Amygdala (tissue), 56 donors: ENCODE results near the gene GGACT.

Experiments
- DNase-seq, 56 donors: peaks; one replicate each; lab custom pipeline; 2025; lab: John Stamatoyannopoulos, UW

GGACT gene

DNA sequence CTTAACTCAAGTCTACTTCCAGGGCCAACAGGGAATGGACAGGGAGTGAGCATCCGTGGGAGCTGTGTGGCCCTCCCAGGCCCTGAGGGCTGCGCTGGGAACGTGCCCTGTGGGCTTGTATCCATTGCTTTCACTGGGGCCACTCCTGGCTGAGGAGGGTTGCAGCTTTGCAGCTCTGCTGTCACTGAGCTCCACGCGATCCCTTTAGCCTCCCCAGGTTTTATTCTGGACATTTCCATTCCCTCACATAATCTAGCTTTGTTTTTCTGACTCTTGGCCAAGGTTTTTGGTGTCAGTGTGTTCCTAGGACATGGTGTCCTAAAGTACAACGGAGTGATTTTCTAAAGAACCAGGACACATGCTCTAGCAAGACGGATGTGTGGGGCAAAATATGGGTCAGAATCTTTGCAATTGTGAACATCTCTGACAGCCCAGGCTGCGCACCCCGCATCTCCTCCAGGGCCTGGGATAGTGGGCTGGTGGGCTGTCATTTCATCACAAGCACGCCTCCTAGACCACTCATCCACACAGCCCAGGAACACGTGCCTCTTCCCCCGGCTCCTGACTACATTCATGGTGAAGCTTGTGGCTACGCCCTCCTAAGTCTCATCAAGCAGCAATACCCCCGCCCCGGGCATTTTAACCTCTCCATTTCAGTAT is 28.0 kb downstream of the GGACT start:
- peak in 20 of 56 donors; percentile 4 to 58 (median 19) for DNase-seq

DNA sequence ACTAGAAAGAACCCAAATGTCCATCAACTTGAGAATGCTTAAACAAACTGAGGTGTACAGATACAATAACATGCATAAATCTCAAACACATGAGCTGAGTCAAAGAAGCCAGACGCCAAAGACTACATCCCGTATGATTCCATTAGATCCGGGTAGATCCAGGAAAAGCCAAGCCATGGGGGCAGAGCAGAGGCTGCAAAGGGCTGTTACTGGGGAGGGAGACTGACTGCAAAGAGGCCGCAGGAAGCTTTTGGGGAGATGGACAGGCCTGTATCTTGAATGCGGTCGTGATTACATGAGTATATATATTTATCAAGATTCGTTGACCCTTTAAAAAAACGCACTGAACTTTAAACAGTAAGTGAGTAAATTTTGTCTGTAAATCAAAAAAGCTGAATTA is 28.7 kb downstream of the GGACT start:
- DNase-seq, result no peak

DNA sequence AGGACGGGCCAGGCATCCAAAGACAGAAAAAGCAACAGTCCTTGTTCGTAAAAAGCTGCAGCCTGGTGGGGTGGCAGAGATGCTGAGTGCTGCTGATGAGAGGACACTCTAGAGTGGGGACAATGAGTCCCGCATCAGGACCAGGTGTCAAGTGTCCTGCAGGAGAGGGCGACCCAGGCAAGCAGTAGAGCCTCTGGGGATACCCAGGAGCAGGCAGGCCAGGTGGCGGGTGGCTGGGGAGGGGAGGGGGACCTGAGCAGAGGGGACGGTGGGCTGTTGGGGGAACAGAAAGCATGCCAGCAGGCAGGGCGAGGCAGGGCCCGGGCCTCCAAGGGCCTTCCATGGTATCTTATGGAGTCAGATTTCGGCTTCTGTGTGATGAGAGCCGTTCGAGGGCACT is 35.8 kb downstream of the GGACT start:
- DNase-seq, result no peak

DNA sequence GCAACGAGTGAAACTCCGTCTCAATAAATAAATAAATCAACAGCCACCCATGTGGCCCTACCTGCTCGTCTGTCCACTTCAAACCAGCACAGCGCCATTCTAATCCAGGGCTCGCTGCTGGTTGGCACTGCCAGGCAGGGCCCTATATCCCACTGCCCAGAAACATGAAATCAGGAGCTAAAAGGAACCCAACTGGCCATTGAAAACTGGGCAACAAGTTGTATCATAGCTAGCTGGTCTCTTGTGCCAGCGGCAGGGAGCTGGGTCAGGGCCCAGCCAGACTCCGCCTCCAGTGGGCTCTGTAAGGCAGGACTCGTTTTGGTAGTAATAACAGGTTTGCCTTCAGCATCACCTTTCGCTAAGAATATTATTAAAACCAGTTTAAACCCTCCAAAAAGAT is 39.3 kb downstream of the GGACT start:
- peak in 6 of 56 donors; percentile 6 to 51 (median 15) for DNase-seq

DNA sequence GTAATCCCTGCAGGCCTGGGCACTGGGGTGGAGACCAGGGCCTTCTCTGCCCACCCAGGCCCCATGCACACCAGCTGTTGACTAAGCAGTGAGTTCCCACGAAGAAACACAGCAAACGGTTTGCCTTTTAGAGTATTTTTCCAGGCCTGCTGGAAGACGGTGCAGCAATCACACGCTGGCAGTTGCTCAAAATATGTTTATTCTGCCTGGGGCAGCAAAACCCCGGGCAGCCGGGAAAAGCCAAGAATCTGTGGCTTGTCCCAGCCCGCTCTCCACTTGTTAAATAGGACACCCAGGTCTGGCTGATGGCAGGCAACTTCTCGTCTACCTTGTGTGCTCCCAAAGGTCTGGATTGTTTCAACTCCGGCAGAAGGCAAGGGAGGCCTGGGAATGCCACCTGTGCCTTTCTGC is 40.8 kb downstream of the GGACT start:
- DNase-seq, result no peak

DNA sequence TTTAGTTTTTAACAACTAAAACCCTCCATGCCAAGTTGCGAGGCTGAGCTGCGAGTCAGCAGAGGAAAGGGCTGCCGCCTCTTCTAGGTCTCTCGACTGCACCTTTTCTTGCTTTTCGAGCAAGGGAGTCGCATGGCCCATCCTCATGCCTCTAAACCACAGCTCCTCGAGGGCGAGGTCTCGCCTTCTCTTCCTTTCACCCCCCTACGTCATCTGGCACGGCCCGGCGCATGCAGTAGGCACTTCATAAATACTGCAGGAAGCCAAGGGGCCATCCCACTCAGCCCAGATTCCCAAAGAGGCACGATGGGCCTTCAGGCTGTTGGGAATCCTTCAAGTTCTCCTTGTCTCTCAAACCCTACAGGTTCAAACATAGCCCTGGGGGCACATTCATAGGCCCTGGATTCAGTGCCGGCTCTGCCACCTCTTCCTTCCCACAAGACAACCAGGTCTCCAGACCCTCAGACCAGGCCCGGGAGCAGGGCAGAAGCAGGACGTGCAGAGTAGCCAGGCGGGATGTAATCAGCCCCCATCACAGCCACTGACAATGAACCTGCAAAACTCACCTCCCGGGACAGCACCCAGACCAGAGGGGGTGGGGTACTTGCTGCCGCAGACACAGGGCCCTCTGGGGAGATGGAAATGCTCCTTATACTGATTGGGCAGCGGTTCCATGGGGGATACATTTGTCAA is 41.7 kb downstream of the GGACT start:
- no peak for DNase-seq

DNA sequence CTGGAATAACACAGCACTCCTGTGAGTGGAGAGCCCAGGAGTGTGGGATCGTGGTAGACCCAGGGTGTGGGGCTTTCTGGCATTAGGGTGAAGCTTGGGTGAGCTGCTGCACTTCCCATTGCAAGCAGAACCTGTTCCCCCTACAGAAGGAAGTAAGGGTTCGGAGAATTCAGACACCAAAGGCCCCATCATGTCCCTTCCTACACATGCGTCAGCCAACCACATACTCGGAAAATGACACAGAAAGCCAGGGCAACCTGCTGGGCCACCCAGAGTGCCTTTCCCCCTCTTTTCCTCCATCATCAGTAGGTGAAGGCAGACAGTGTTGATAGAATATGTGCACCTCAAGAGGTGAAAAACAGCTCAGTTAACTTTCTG is 42.9 kb downstream of the GGACT start:
- no peak for DNase-seq

DNA sequence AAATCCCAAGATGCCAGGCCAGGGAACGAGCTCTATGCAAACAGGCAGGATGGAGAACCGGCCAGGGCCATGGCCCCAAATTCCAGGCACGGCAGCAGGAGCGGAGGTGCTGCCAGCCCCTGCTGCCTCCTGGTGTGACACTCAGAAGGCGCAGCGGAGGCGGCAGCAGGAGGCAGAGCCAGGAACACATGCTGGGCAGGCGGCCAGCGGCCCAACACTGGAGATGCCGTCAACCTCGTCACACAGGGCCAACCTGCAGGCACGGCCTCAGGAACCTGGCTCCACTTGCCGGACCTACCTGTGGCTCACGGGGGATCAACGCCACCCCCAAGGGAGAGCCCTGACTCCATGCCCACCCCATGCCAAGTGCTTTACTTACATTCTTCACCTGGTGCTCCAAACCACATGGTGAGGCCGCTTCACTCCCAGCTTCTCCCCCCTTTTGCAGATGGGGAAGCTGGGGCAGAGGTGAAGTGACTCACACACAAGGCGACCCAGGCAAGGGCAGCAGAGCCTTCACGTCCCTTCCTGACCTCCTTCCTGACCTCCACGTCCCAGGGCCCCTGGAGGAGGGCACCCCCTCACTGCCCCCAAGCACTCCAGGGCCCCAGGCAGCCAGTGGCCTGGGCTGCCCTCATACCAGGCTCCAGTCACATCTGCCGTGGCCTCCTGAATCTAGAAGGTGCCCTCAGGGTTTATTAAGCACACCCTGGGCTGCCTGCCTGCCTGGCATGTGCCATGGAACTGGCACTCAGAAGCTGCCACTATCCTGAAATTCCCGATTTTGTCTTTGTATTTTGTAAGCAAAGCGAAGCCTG is 43.5 kb downstream of the GGACT start:
- peak in 22 of 56 donors; percentile 6 to 57 (median 28) for DNase-seq

DNA sequence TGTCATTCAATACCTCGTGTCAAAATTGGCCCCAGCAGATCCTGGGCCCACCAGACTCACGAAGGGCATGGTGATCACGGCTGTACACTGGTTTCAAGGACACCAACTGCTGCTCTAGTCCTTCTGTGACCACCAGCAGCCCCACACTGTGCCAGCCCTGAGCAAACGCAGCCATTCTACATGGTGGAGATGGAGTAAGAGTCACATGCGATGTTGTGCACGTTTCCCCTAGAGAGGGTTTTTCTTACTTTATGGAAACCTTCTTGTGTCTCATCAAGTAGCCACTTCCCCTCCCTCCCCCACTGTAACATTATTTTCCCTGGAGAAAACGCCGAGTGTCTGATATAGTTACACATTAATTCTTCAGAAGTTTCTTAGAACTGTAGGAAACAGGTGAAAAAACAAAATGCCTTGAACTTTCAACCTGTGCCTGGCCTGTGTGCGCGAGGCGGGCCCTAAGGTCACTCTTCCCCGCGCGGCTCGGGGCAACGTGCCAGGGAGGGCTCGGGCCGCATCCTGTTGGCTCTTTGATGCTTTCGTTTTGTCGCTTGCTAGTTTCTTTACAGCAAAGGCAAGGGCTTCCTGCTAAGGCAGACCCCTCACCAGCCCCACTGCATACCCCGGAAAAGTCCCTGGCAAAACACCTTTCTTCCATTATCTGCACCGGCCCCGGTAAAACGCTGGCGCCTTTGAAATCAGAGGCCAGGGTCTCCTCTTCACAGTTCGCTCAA is 44.6 kb downstream of the GGACT start:
- no peak for DNase-seq

DNA sequence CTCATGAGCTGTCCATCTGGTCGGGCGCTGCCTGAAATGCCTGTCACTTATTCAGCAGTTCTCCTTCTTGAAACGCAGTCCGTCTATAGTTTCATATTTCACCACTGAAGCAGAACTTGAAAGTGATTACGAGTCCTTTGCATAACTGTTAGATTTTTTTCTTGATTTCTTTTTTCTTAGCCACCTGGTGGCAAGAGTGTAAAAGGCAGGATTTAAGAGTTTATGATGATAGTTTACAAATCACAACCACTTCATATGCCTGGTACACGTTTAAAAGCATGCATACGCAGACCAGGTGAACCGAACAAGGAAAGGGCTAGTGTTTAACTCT is 45.8 kb downstream of the GGACT start:
- no peak for DNase-seq

DNA sequence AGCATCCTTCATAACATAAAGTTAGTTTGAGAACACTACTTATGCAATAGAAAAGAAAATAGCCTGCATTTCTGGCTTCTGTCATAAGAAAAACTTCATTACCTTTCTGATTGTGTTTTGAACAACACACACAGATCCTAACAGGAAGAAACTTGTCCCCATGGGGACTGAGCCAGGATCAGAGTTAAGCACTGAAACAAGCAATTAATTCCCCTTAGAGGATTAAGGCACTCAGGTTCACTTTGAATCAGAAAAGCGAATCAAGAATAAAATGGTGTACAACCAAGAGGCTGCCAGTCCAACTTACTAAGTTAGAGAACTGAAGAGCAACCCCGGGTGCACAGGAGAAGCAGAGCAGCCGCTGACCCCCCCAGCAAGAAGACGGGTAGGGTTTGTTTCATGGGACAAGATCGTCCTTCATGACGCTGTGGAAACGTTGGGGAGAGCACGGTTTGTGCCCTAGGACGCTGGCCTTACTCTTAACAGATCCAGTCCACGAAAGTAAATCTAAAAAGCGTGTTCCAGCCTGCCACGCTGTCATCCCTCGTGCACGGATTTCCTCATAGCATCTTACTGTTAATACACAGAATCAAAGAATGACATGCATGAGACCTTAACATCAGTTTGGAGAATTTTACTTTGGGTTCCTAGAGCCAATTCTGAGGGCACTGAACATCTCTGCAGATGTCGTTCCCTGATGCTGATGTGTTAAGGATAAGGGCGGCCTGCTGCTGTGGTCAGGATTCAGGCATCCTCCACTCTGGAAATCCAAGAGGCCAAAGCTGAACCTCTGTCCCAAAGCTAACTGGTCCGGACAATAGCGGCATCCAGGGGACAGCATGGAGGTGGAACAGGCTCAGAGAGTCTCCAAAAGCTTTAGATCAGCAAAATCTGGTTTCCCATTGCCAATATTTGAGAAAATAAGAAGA is 46.4 kb downstream of the GGACT start:
- no peak for DNase-seq

DNA sequence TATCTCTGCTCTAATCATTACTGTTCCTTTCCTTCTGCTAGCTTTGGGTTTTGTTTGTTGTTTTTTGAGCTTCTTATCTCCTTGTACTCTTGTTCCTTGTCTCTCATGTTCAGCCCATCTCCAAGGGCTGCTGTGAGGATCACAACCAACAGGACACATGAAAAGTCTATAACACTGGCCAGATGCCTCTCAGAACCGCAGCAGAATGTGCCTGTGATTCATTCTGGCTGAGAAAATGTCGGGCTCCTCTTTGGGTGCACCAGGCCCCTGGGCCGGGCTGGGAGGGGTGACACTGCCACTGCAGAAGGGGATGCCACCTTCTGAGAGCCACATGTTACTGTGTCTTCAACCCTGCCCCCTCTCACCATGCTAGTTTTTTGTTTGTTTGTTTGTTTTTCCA is 48.0 kb downstream of the GGACT start:
- DNase-seq, result no peak

DNA sequence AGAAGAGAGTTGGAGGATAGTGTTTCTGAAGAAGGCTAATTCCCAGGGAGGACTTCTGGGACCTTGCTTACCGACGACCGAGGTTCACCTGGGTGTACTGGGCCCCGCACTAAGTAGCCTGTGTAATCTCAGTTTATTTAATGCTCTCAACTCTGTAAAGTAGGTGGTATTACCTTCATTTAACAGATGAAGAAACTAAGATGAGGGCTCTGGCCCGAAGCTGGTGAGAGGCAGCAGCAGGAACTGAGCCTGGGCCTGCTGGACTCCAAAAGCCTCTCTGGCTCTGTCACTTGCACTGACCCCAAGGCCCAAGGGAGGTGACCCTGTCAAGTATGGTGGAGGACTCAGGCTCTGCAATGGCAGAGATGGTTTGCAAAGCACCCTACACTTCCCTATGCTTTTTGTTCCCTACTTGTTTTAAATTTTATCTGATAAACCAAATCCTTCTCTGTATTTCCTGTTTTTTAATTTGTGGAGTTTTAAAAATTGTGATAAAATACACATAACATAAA is 50.6 kb downstream of the GGACT start:
- no peak for DNase-seq

DNA sequence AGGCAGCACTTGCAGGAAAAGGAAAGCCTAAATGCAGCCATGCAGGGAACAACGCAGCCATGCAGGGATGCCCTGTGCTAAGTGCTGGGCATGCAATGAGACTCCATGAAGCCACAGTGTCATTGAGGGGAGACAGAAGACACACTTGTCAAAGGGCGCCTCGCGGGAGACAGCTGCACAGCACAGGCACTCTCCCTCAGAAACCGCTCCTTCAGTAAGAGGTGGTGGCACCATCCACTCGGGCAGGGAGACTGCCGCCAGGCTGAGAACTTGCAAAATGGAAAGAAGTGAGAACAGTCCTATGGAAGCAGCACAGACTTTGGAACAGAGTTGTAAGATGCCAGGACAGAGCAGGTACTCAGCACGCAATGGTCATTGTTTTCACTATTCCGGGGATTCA is 51.1 kb downstream of the GGACT start:
- no peak for DNase-seq

DNA sequence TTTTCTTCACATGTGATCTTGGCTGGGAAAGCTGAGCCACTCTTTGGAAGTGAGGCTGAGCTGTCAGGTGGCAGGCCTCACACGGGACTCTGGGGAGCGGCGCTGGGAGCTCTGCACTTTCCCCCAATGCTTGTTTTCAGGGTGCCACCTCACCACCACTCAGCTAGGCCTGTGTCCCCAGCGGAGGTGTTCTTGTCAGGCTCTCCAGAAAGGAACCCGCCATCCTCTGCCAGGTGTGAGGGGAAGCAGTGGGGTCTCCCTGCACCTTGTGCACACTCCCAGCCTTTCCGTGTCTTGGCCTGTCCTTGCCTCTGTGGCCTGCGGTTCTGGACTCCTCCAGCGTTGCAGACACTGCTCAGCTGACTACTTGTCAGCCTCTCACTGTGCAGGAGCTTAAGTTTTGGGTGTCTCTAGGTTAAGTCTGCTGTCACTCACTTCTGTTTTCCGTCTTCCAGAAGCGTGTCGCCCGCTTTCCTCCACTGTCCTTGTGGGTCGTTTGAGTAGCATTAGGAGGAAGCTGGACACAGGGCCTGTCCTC is 51.9 kb downstream of the GGACT start:
- no peak for DNase-seq

DNA sequence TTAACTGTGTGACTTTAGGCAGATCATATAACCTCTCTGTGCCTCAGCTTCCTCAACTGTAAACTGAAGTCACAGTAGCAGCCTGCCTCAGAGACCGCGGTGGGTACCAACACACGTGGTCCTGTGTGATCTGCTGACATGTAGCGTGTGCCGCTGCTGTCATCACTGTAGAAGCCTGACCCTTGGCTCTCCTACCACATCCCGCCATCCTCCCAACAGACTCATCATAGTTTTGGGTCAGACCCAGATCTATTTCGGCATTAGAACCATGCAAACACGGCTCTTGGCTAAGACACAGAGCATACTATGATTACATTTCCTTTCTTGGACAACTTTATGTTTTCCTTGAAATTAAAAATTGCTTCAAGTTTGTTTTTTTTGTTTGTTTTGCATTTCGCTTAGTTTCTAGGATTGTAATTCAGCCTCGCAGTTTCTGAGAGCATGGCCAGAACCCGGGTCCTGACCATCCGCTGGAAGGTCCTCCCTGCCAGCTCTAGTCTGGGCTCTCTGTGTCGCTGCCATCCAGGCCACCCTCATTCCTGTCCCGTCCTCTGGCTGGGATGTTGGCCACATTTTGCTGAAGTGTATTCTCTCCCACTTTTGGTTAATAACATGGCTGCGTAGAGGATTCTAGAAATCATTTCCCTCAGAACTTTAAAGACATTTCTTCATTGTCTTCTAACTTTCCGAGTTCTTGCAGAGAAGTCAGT is 53.0 kb downstream of the GGACT start:
- peak in 1 of 56 donors; percentile 7 for DNase-seq

DNA sequence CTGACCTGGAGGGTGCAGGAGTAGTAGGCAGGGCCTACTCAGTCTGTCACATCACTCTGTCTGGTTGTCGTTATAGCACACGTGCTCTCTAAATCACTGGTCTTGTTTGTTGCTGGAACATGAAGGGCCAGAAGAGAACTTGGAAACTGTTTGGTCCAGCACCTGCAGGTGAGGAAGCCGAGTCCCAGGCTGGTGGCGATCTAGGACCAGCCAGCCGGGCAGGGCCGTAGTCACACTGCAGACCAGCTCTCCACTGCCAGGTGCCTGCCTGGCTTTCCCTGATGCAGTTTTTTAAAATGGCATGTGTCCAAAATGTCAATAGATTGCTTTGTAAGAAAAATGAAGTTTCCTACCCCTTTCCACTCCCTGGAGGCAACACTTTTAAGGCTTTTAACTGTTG is 53.7 kb downstream of the GGACT start:
- DNase-seq, result no peak

DNA sequence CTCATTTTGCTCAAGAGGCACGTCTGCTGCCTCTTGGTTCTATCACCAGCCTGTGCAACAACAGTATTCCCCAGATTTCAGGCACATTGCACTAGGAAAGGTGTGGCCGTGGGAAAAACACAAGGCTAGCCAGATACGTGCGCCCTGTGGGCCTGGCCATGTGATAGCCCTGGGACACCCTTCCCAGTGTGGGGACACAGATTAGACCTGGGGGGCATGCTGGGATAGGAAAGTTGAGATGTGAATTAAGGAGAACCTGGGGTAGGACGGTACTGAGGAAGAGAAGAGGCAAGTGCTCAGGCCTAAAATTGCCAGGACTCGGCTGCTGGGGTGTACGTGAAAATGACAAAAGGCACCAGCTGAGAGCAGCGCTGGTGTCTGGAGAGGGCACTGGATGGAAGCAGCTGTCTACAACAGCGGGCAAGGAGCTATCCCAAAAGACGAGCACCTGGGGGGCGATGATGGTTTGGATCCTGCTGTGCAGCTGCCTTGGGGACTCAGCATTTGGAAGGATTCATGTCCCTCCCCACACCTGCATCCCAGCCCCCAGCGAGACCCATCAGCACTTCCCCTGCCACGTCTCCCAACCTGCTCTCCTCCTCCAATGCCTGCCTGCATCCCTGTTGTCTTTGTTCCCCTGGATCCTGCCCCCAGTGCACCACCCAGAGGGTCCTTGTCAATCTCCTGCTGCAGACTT is 54.3 kb downstream of the GGACT start:
- no peak for DNase-seq
